Measurements from ENCODE around the gene EXOSC10.

- TF ChIP-seq POLR2AphosphoS5 (IDR thresholded peaks at IDR 0.05) = no peak
- TF ChIP-seq POLR2A (IDR thresholded peaks at IDR 0.05) = no peak
Measured at GRCh38 chr1:11024874-11025203, 74.8 kb downstream of the EXOSC10 start.

Data from spleen (tissue), 3 donors.